Thyroid gland (tissue), 4 donors: ENCODE measurements around the gene RNFT2. TPM values are rescaled to one million over a fixed set of nuclear protein-coding genes. Genes with fewer than 3 reads are reported as not detected.
A peak's percentile ranks its signal among the peaks of the same experiment; 100 is the strongest.

ENCODE experiments used
- DNase-seq, 2 donors: peaks; one replicate each; pipeline ENCODE4 v3.0.0-alpha.2; 2019
- H3K27ac ChIP-seq, 3 donors: fragments of 200-600 bp; sonication (generic); 1 replicate in 2 of 3; 2 replicates in 1 of 3; pipeline ENCODE4 v1.5.1; 2016 to 2019; ENCODE audit warnings: mild to moderate bottlenecking in 1 of 3, moderate library complexity in 1 of 3
- H3K27me3 ChIP-seq: fragments of 200-600 bp; sonication (generic); one replicate; pipeline ENCODE4 v1.5.1; 2019
- H3K36me3 ChIP-seq, 2 donors: fragments of 200-600 bp; sonication (generic); one replicate each; pipeline ENCODE4 v1.5.1; 2016 to 2019
- H3K4me1 ChIP-seq, 2 donors: fragments of 200-600 bp; sonication (generic); one replicate each; pipeline ENCODE4 v1.5.1; 2017 to 2019
- H3K4me3 ChIP-seq, 3 donors: fragments of 200-600 bp; sonication (generic); replicated peaks in 1 of 3; 1 replicate in 2 of 3; 2 replicates in 1 of 3; pipeline ENCODE4 v1.5.1; 2016; ENCODE audit warnings: mild to moderate bottlenecking in 1 of 3
- H3K9me3 ChIP-seq: fragments of 200-600 bp; sonication (generic); one replicate; pipeline ENCODE4 v1.5.1; 2017
- CTCF ChIP-seq, 6 experiments: fragments of 200-600 bp in 3 of 6; fragments of 450-650 bp in 3 of 6; sonication (generic) in 3 of 6; IDR thresholded peaks; one replicate each; pipeline ENCODE4 v1.5.1; 2016 to 2019; ENCODE audit warnings: antibody characterized with exemption in 6 of 6, mild to moderate bottlenecking in 2 of 6, inconsistent platforms in 1 of 6, moderate library complexity in 1 of 6
- POLR2A ChIP-seq, 2 donors: fragments of 450-650 bp; IDR thresholded peaks; one replicate each; pipeline ENCODE4 v1.6.1; 2017; ENCODE audit warnings: antibody characterized with exemption in 2 of 2, mild to moderate bottlenecking in 2 of 2, moderate library complexity in 1 of 2
- WGBS, 2 donors: methylation state at CpG; one replicate each; pipeline ENCODE4 v1.1.5; 2017; 5-methylcytosine and 5-hydroxymethylcytosine counted together
- intact Hi-C: fragments of 100-400 bp; cut with DNase I; formaldehyde crosslinking; loops from one replicate; pipeline ENCODE4 v1.15.1; 2023
- total RNA-seq, 4 donors: library from RNA; depleted of rRNA; stranded (reverse); fragments of >200 nt; gene quantifications; one replicate each; pipeline ENCODE4 v1.2.3, GENCODE V29; 2016

The RNFT2 gene
- total RNA-seq, 4 donors from 2014 or later = 2.3 to 5.0 (median 4.5) TPM

- H3K4me3 ChIP-seq = no peak overlapping the region
- no peaks in the 10 kb centered on the region for H3K27me3 ChIP-seq
- intact Hi-C loops = loop anchor here (10.0 kb wide), 1 partner anchor 687 kb away; no protein-coding TSS in a partner anchor
- H3K4me1 ChIP-seq = peaks cover 8 to 21% of the 10 kb centered on the region in 2 donors
- H3K27ac ChIP-seq = no peak overlapping the region
- no peak for TF ChIP-seq CTCF (IDR thresholded peaks at IDR 0.05)
- no peak for TF ChIP-seq POLR2A (IDR thresholded peaks at IDR 0.05)
- no peaks in the 10 kb centered on the region for H3K9me3 ChIP-seq
- no peaks in the 10 kb centered on the region for H3K36me3 ChIP-seq
- DNase-seq = no peak
- 91 to 92% methylated on average over 4 of the region's 4 CpGs for WGBS, 2 donors
Measured at GRCh38 chr12:116691636-116692035, 46.5 kb upstream of the RNFT2 start.

- WGBS, 2 donors = 71 to 78% methylated on average over 3 of the region's 3 CpGs
- no peaks in the 10 kb centered on the region for H3K9me3 ChIP-seq
- H3K4me3 ChIP-seq = no peak overlapping the region
- intact Hi-C loops = loop anchor here (10.0 kb wide), 1 partner anchor 688 kb away; no protein-coding TSS in a partner anchor
- no peak for DNase-seq
- no peaks in the 10 kb centered on the region for H3K36me3 ChIP-seq
- H3K27ac ChIP-seq = no peak overlapping the region
- TF ChIP-seq CTCF (IDR thresholded peaks at IDR 0.05) (no peak), POLR2A (IDR thresholded peaks at IDR 0.05) (no peak)
- H3K27me3 ChIP-seq = no peaks in the 10 kb centered on the region
- peaks cover 13 to 24% of the 10 kb centered on the region in 2 donors for H3K4me1 ChIP-seq
Measured at GRCh38 chr12:116692605-116693004, 45.5 kb upstream of the RNFT2 start.

- 13 to 18% methylated on average over 29 to 34 of the region's 34 CpGs for WGBS, 2 donors
- Histone ChIP-seq H3K27me3 (no peaks in the 10 kb centered on the region), H3K4me3 (peak overlapping the region in 1 of 3 donors; percentile 19), H3K4me1 (peaks cover 21 to 30% of the 10 kb centered on the region in 2 donors), H3K9me3 (no peaks in the 10 kb centered on the region), H3K27ac (no peak overlapping the region), H3K36me3 (no peaks in the 10 kb centered on the region)
- DNase-seq = peak; percentile 69 to 74
- intact Hi-C loops = loop anchor here (10.0 kb wide), 1 partner anchor 689 kb away; no protein-coding TSS in a partner anchor
- TF ChIP-seq CTCF (IDR thresholded peaks at IDR 0.05) = no peak
- no peak for TF ChIP-seq POLR2A (IDR thresholded peaks at IDR 0.05)
Measured at GRCh38 chr12:116693286-116694227, 44.6 kb upstream of the RNFT2 start.

GRCh38 chr12:116694653-116695463 lies 43.3 kb upstream of the RNFT2 start:
- peaks cover 32 to 43% of the 10 kb centered on the region in 2 donors for H3K4me1 ChIP-seq
- no peak overlapping the region for H3K4me3 ChIP-seq
- H3K36me3 ChIP-seq = no peaks in the 10 kb centered on the region
- H3K9me3 ChIP-seq = no peaks in the 10 kb centered on the region
- H3K27ac ChIP-seq = no peak overlapping the region
- TF ChIP-seq POLR2A (IDR thresholded peaks at IDR 0.05) (no peak), CTCF (IDR thresholded peaks at IDR 0.05) (no peak)
- H3K27me3 ChIP-seq = no peaks in the 10 kb centered on the region
- no peak for DNase-seq
- WGBS, 2 donors = 89 to 90% methylated on average over 22 of the region's 22 CpGs
- intact Hi-C loops = loop anchor here (10.0 kb wide), 1 partner anchor 690 kb away; no protein-coding TSS in a partner anchor
